Keratinocyte (primary cell): ENCODE measurements around the gene GTF2H3. TPM values are rescaled to one million over a fixed set of nuclear protein-coding genes. Genes with fewer than 3 reads are reported as not detected.

Experiments
- DNase-seq: peaks from one replicate; pipeline ENCODE4 v3.0.0-alpha.2; 2011; ENCODE audit warnings: low read depth, missing footprints, low spot score
- FAIRE-seq: peaks from 2 replicates; lab custom pipeline; 2011; peaks lifted over from hg19 to GRCh38; lab: Jason Lieb, UNC
- H2AFZ ChIP-seq: 2 replicates; pipeline ENCODE4 v1.6.0; 2012; ENCODE audit warnings: low read length, control low read depth, inconsistent platforms; ENCODE audit not compliant: control insufficient read depth
- H3K27ac ChIP-seq: 2 replicates; pipeline ENCODE4 v1.5.1; 2011; ENCODE audit warnings: low read length; ENCODE audit not compliant: control insufficient read depth, insufficient read depth
- H3K27me3 ChIP-seq: 3 replicates; pipeline ENCODE4 v1.6.0; 2011; ENCODE audit warnings: low read length; ENCODE audit not compliant: control insufficient read depth, insufficient read depth; ENCODE audit errors: extremely low read depth
- H3K36me3 ChIP-seq, 2 experiments: 2 replicates in 1 of 2; 3 replicates in 1 of 2; pipeline ENCODE4 v1.5.1; 2011; ENCODE audit warnings: low read length in 2 of 2, mild to moderate bottlenecking in 1 of 2; ENCODE audit not compliant: control insufficient read depth in 2 of 2, insufficient read depth in 2 of 2; ENCODE audit errors: extremely low read depth in 1 of 2
- H3K4me1 ChIP-seq: 3 replicates; pipeline ENCODE4 v1.5.1; 2011; ENCODE audit warnings: low read length; ENCODE audit not compliant: control insufficient read depth, insufficient read depth; ENCODE audit errors: extremely low read depth
- H3K4me2 ChIP-seq: 3 replicates; pipeline ENCODE4 v1.6.0; 2011; ENCODE audit warnings: low read depth, low read length; ENCODE audit not compliant: control insufficient read depth, insufficient read depth; ENCODE audit errors: extremely low read depth
- H3K4me3 ChIP-seq, 3 experiments: fragments of 200-600 bp in 1 of 3; sonication (generic) in 1 of 3; 2 replicates in 2 of 3; 3 replicates in 1 of 3; pipeline ENCODE4 v1.5.1; 2011 to 2016; ENCODE audit warnings: low read length in 3 of 3, mild to moderate bottlenecking in 3 of 3, control low read depth in 2 of 3, inconsistent platforms in 1 of 3, low read depth in 1 of 3, mixed read lengths in 1 of 3, mixed run types in 1 of 3, moderate library complexity in 1 of 3; ENCODE audit not compliant: control insufficient read depth in 2 of 3, insufficient read depth in 2 of 3; ENCODE audit errors: extremely low read depth in 1 of 3
- H3K79me2 ChIP-seq: 2 replicates; pipeline ENCODE4 v1.6.0; 2012; ENCODE audit warnings: low read length; ENCODE audit not compliant: control insufficient read depth, insufficient read depth
- H3K9ac ChIP-seq: 3 replicates; pipeline ENCODE4 v1.6.0; 2011; ENCODE audit warnings: low read length; ENCODE audit not compliant: control insufficient read depth, insufficient read depth; ENCODE audit errors: extremely low read depth
- H3K9me1 ChIP-seq: 3 replicates; pipeline ENCODE4 v1.6.0; 2011; ENCODE audit warnings: low read length; ENCODE audit not compliant: control insufficient read depth, insufficient read depth; ENCODE audit errors: extremely low read depth
- H3K9me3 ChIP-seq: 2 replicates; pipeline ENCODE4 v1.5.1; 2012; ENCODE audit warnings: low read depth, low read length; ENCODE audit not compliant: control insufficient read depth
- H4K20me1 ChIP-seq: 3 replicates; pipeline ENCODE4 v1.6.0; 2011; ENCODE audit warnings: low read length; ENCODE audit not compliant: control insufficient read depth, insufficient read depth; ENCODE audit errors: extremely low read depth
- CTCF ChIP-seq, 3 experiments: IDR thresholded peaks in 1 of 3; conservative IDR thresholded peaks in 1 of 3; optimal IDR thresholded peaks in 1 of 3; 2 replicates in 2 of 3; 3 replicates in 1 of 3; pipeline versions ENCODE3 to v1.5.1; 2011; ENCODE audit warnings: low read length in 3 of 3, mild to moderate bottlenecking in 3 of 3, moderate library complexity in 2 of 3, control low read depth in 1 of 3, inconsistent platforms in 1 of 3; ENCODE audit not compliant: insufficient read depth in 2 of 3; ENCODE audit errors: extremely low read depth in 1 of 3
- EZH2 ChIP-seq: IDR thresholded peaks from one replicate; pipeline ENCODE4 v1.6.1; 2012; ENCODE audit warnings: inconsistent platforms, mild to moderate bottlenecking, low read length, moderate library complexity
- dilution Hi-C: fragments of 300-500 bp; cut with MboI; formaldehyde crosslinking; loops from one replicate; pipeline ENCODE4 v1.7.0; 2020; ENCODE audit warnings: low sequenced_read_pairs; ENCODE audit not compliant: extremely low pct_ligation_motif_present
- polyA plus RNA-seq, 5 experiments: library from polyadenylated mRNA; depleted of rRNA in 3 of 5; stranded (reverse) in 3 of 5; stranded (forward) in 1 of 5; unstranded in 1 of 5; fragments of >200 nt; gene quantifications; 1 replicate in 1 of 5; 2 replicates in 3 of 5; 3 replicates in 1 of 5; pipeline versions ENCODE4 v1.2.1 to v1.2.3, GENCODE V29; 2011 to 2012; ENCODE audit warnings: missing spikeins in 2 of 5, low read depth in 1 of 5, low replicate concordance in 1 of 5

The GTF2H3 gene
- polyA plus RNA-seq, 1 donor (not counting 4 experiments of a cell fraction or from before 2014, with no cell fraction given): 57.2 TPM

- Histone ChIP-seq H3K4me1 (peaks cover 10% of the 10 kb centered on the region), H3K9me3 (no peaks in the 10 kb centered on the region), H3K36me3 (peaks cover 2 to 14% of the 10 kb centered on the region in 2 experiments), H3K9me1 (no peaks in the 10 kb centered on the region), H3K4me3 (no peak overlapping the region), H2AFZ (no peak overlapping the region), H3K27ac (no peak overlapping the region), H4K20me1 (no peaks in the 10 kb centered on the region), H3K4me2 (no peak overlapping the region), H3K27me3 (no peaks in the 10 kb centered on the region), H3K79me2 (peaks cover 43% of the 10 kb centered on the region), H3K9ac (no peak overlapping the region)
- no peak for DNase-seq
- FAIRE-seq: no peak
- dilution Hi-C loops: no loop called here
- TF ChIP-seq EZH2: no peak
- TF ChIP-seq CTCF (optimal IDR thresholded peaks at IDR 0.05 in 1 of 3, IDR thresholded peaks at IDR 0.05 in 1 of 3, conservative IDR thresholded peaks at IDR 0.05 in 1 of 3; ENCODE audit: extremely low read depth in 1 of 3, insufficient read depth in 2 of 3, low read length in 3 of 3): no peak
These were observed 35.1 kb upstream of the GTF2H3 start for GRCh38 chr12:123598522-123598921.

- Histone ChIP-seq H3K9me3 (no peaks in the 10 kb centered on the region), H3K4me2 (no peak overlapping the region), H3K9ac (no peak overlapping the region), H3K9me1 (no peaks in the 10 kb centered on the region), H3K79me2 (peaks cover 46% of the 10 kb centered on the region), H3K27me3 (no peaks in the 10 kb centered on the region), H3K27ac (no peak overlapping the region), H2AFZ (no peak overlapping the region), H3K4me3 (no peak overlapping the region), H3K4me1 (peaks cover 10% of the 10 kb centered on the region), H4K20me1 (no peaks in the 10 kb centered on the region), H3K36me3 (peaks cover 3 to 14% of the 10 kb centered on the region in 2 experiments)
- DNase-seq: no peak
- TF ChIP-seq CTCF (optimal IDR thresholded peaks at IDR 0.05 in 1 of 3, IDR thresholded peaks at IDR 0.05 in 1 of 3, conservative IDR thresholded peaks at IDR 0.05 in 1 of 3; ENCODE audit: extremely low read depth in 1 of 3, insufficient read depth in 2 of 3, low read length in 3 of 3) (no peak), EZH2 (no peak)
- FAIRE-seq: no peak
- dilution Hi-C loops: no loop called here
These were observed 34.3 kb upstream of the GTF2H3 start for GRCh38 chr12:123599310-123599709.
